K562 (cell line): ENCODE measurements around the gene SACM1L. TPM values are rescaled to one million over a fixed set of nuclear protein-coding genes. Genes with fewer than 3 reads are reported as not detected.

ENCODE experiments used
- CEBPG ChIP-seq, 3 experiments: fragments of 200-800 bp in 1 of 3; sonication (Bioruptor generic) in 1 of 3; sonication (generic) in 1 of 3; formaldehyde crosslinking in 1 of 3; IDR thresholded peaks in 2 of 3; conservative IDR thresholded peaks in 1 of 3; 2 replicates each; pipeline versions ENCODE4 v1.6.1 to v1.8.0; 2016 to 2022; ENCODE audit warnings: missing compliant biosample characterization in 2 of 3, missing genetic modification characterization in 2 of 3, mild to moderate bottlenecking in 1 of 3, missing genetic modification reagents in 1 of 3
- FOSL1 ChIP-seq: fragments of 200-800 bp; sonication (Bioruptor generic); conservative IDR thresholded peaks from 2 replicates; pipeline ENCODE4 v1.6.1; 2016; ENCODE audit warnings: missing genetic modification characterization, missing compliant biosample characterization
- HLTF ChIP-seq: fragments of 450-650 bp; IDR thresholded peaks from 2 replicates; pipeline ENCODE4 v1.6.1; 2016
- HNRNPH1 ChIP-seq: fragments of 200-400 bp; formaldehyde crosslinking; optimal IDR thresholded peaks from 2 replicates; pipeline ENCODE3; 2017; ENCODE audit warnings: low read depth, mild to moderate bottlenecking, low read length, moderate library complexity
- IFI16 ChIP-seq: fragments of 250-450 bp; sonication (Bioruptor Pico); IDR thresholded peaks from 2 replicates; pipeline ENCODE4 v2.1.2; 2022; ENCODE audit warnings: mild to moderate bottlenecking, inconsistent platforms
- KAT2B ChIP-seq: IDR thresholded peaks from one replicate; pipeline ENCODE4 v1.6.1; 2012; ENCODE audit warnings: low read depth, mild to moderate bottlenecking, control low read depth, inconsistent platforms, low read length, moderate library complexity
- MITF ChIP-seq: IDR thresholded peaks from 2 replicates; pipeline ENCODE4 v1.6.1; 2014; ENCODE audit warnings: antibody characterized with exemption
- MLLT1 ChIP-seq, 2 experiments: fragments of 450-650 bp; IDR thresholded peaks; 2 replicates each; pipeline ENCODE4 v1.6.1; 2016
- NCOR1 ChIP-seq: fragments of 450-650 bp; IDR thresholded peaks from 2 replicates; pipeline ENCODE4 v1.6.1; 2016; ENCODE audit warnings: mild to moderate bottlenecking, moderate library complexity
- PBX2 ChIP-seq, 2 experiments: IDR thresholded peaks in 1 of 2; conservative IDR thresholded peaks in 1 of 2; 2 replicates each; pipeline ENCODE4 v1.6.1; 2016; ENCODE audit warnings: low read depth in 2 of 2, mild to moderate bottlenecking in 1 of 2, missing compliant biosample characterization in 1 of 2, missing genetic modification characterization in 1 of 2, moderate library complexity in 1 of 2
- PHF8 ChIP-seq: fragments of 200-600 bp; sonication (generic); IDR thresholded peaks from 2 replicates; pipeline ENCODE4 v1.6.1; 2012; ENCODE audit warnings: mixed run types, mild to moderate bottlenecking, inconsistent platforms, low read length, moderate library complexity, borderline replicate concordance
- PML ChIP-seq: IDR thresholded peaks from 2 replicates; pipeline ENCODE4 v1.6.1; 2012; ENCODE audit warnings: low read length, inconsistent platforms
- RBM25 ChIP-seq: fragments of 200-400 bp; formaldehyde crosslinking; IDR thresholded peaks from 2 replicates; pipeline ENCODE4 v1.6.1; 2018; ENCODE audit warnings: low read length, low read depth, moderate library complexity; ENCODE audit not compliant: severe bottlenecking
- SRSF9 ChIP-seq: fragments of 200-400 bp; formaldehyde crosslinking; IDR thresholded peaks from 2 replicates; pipeline ENCODE4 v1.6.1; 2017; ENCODE audit warnings: low read depth, low read length, borderline replicate concordance
- TAF7 ChIP-seq: fragments of 450-650 bp; IDR thresholded peaks from 2 replicates; pipeline ENCODE4 v1.6.1; 2016; ENCODE audit warnings: missing genetic modification characterization, missing compliant biosample characterization
- TCF3 ChIP-seq: sonication (generic); formaldehyde crosslinking; IDR thresholded peaks from 2 replicates; pipeline ENCODE4 v1.4.0; 2020; ENCODE audit warnings: mild to moderate bottlenecking, missing genetic modification reagents
- ZNF224 ChIP-seq: sonication (generic); formaldehyde crosslinking; IDR thresholded peaks from 2 replicates; pipeline ENCODE4 v1.8.0; 2022; ENCODE audit warnings: mild to moderate bottlenecking, missing genetic modification reagents
- ZNF408 ChIP-seq: fragments of 250-450 bp; sonication (Bioruptor Pico); IDR thresholded peaks from 2 replicates; pipeline ENCODE4 v1.4.0; 2020; ENCODE audit warnings: low read depth, mild to moderate bottlenecking, moderate library complexity
- polyA plus RNA-seq, 8 experiments: library from polyadenylated mRNA; depleted of rRNA in 4 of 8; stranded (reverse) in 5 of 8; unstranded in 3 of 8; fragments of >200 nt; fragmentation: Nextera tagmentation in 2 of 8; fragmentation: Illumina TruSeq in 1 of 8; extraction: Ambion mirVana in 2 of 8; extraction: Trizol in 1 of 8; gene quantifications; 2 replicates each; pipeline versions ENCODE4 v1.2.1 to v1.2.3, GENCODE V29; 2011 to 2014; ENCODE audit warnings: inconsistent platforms in 1 of 8, missing spikeins in 1 of 8
- total RNA-seq, 7 experiments: library from RNA; depleted of rRNA in 6 of 7; stranded (reverse); fragments of >200 nt in 6 of 7; fragmentation: Illumina TruSeq in 2 of 7; extraction: Trizol in 2 of 7; gene quantifications; 2 replicates each; pipeline versions ENCODE4 v1.2.1 to v1.2.3, GENCODE V29; 2011 to 2021; ENCODE audit warnings: low replicate concordance in 1 of 7

SACM1L gene
- total and polyA plus RNA-seq, 9 of the 15 experiments (the other 6 are each of a cell fraction or from before 2014, with no cell fraction given) = 25.7 to 67.2 (median 40.3) TPM

- TF ChIP-seq MITF (peak; percentile 26; the same call in 1 of the 2 replicates), MLLT1 (IDR thresholded peaks at IDR 0.05) (0 out of 4 replicates have a peak, but pooled peaks of 1 of the 2 experiments have one; percentile 35), SRSF9 (no peak), ZNF224 (CRISPR knock-in tag) (no peak), HLTF (0 out of 2 replicates have a peak, but pooled peaks have one; percentile 62), KAT2B (no peak), CEBPG (CRISPR knock-in tag; IDR thresholded peaks at IDR 0.05) (peak; percentile 82), CEBPG (tag; conservative IDR thresholded peaks at IDR 0.05 in 1 of 2, IDR thresholded peaks at IDR 0.05 in 1 of 2) (peak; percentile 76 to 90; a peak in 3 of 4 replicates), PML (no peak), TAF7 (0 out of 2 replicates have a peak, but pooled peaks have one; percentile 11), RBM25 (peak; percentile 56), NCOR1 (0 out of 2 replicates have a peak, but pooled peaks have one; percentile 27), PBX2 (CRISPR knock-in tag; IDR thresholded peaks at IDR 0.05; ENCODE audit: low read depth) (no peak), PBX2 (tag; conservative IDR thresholded peaks at IDR 0.05; ENCODE audit: low read depth) (no peak), IFI16 (CRISPR knock-in tag) (no peak), TCF3 (CRISPR knock-in tag) (peak; percentile 31; the same call in 1 of the 2 replicates), PHF8 (peak; percentile 90), FOSL1 (tag) (0 out of 2 replicates have a peak, but pooled peaks have one; percentile 2), HNRNPH1 (no peak), ZNF408 (no peak)
These were observed at the start of gene SACM1L (continued) for GRCh38 chr3:45688882-45689786.
